Activated B cell treated with CpG ODN at 0.5 μM for 24 hours (primary cell): Measurements from ENCODE around the gene AGT. TPM values are rescaled to one million over a fixed set of nuclear protein-coding genes. Genes with fewer than 3 reads are reported as not detected.
"Not testable (repeated sequence)": the region's sequence is repeated elsewhere in the genome, so short reads cannot be mapped to it uniquely, and the experiment has no call there.

Experiments used
- ATAC-seq: fragments of 200-7000 bp; cut with Tn5 transposase; one replicate; pipeline ENCODE4 v1.10.0; 2021; ENCODE audit warnings: low read depth, mild to moderate bottlenecking, moderate library complexity
- CTCF ChIA-PET: fragments of 350-600 bp; sonication (Branson Sonifier 250); formaldehyde crosslinking; loops from one replicate; lab custom pipeline; 2021; ENCODE audit warnings: antibody characterized with exemption; lab: Charles Lee
- POLR2A ChIA-PET: fragments of 350-600 bp; sonication (Branson Sonifier 250); formaldehyde crosslinking; loops from one replicate; lab custom pipeline; 2021; ENCODE audit warnings: antibody characterized with exemption; lab: Charles Lee
- DNase-seq: peaks from one replicate; pipeline ENCODE4 v3.0.0; 2022
- H3K27ac Mint-ChIP-seq: one replicate; pipeline ENCODE4 v1.8.0; 2020; ENCODE audit warnings: mixed read lengths
- H3K27me3 Mint-ChIP-seq: one replicate; pipeline ENCODE4 v1.8.0; 2021; ENCODE audit warnings: mixed read lengths
- H3K36me3 Mint-ChIP-seq: one replicate; pipeline ENCODE4 v1.8.0; 2021; ENCODE audit warnings: low read depth, mixed read lengths
- H3K4me1 Mint-ChIP-seq: one replicate; pipeline ENCODE4 v1.8.0; 2021; ENCODE audit warnings: mixed read lengths
- H3K4me3 Mint-ChIP-seq: one replicate; pipeline ENCODE4 v1.8.0; 2020; ENCODE audit warnings: mild to moderate bottlenecking, mixed read lengths
- H3K9me3 Mint-ChIP-seq: one replicate; pipeline ENCODE4 v1.8.0; 2020; ENCODE audit warnings: mixed read lengths
- CTCF ChIP-seq: fragments of 200-600 bp; IDR thresholded peaks from one replicate; pipeline ENCODE4 v1.8.0; 2022; ENCODE audit warnings: antibody characterized with exemption, mild to moderate bottlenecking
- intact Hi-C: fragments of 100-400 bp; cut with micrococcal nuclease; formaldehyde crosslinking; loops from one replicate; pipeline ENCODE4 v1.15.1; 2024
- total RNA-seq: library from RNA; stranded (reverse); gene quantifications from 2 replicates; pipeline ENCODE4 v1.2.3, GENCODE V29; 2022

Gene AGT
- total RNA-seq, 1 donor from 2014 or later = not detected

- Mint-ChIP-seq H3K36me3 (no peaks in the 10 kb centered on the region), H3K27me3 (peaks cover 5% of the 10 kb centered on the region), H3K4me3 (no peak overlapping the region), H3K27ac (no peak overlapping the region), H3K9me3 (no peaks in the 10 kb centered on the region), H3K4me1 (no peaks in the 10 kb centered on the region)
- CTCF ChIA-PET = no interaction called here
- TF ChIP-seq CTCF = no peak
- ATAC-seq = no peak
- DNase-seq = no peak
- POLR2A ChIA-PET = no interaction called here
- intact Hi-C loops = no loop called here
Measured at GRCh38 chr1:230728710-230729392, 14.9 kb upstream of the AGT start.

- peaks cover 10% of the 10 kb centered on the region for H3K27me3 Mint-ChIP-seq
- H3K4me1 Mint-ChIP-seq = no peaks in the 10 kb centered on the region
- POLR2A ChIA-PET = no interaction called here
Measured at GRCh38 chr1:230725256-230726012, 11.5 kb upstream of the AGT start.

GRCh38 chr1:230721849-230722522, 8.1 kb upstream of the AGT start:
- ATAC-seq, intact Hi-C loops, POLR2A ChIA-PET, CTCF ChIA-PET, H3K36me3 Mint-ChIP-seq, DNase-seq, H3K27me3 Mint-ChIP-seq, H3K4me1 Mint-ChIP-seq, H3K4me3 Mint-ChIP-seq, H3K27ac Mint-ChIP-seq: not testable (repeated sequence)
- peaks cover 14% of the 10 kb centered on the region for H3K9me3 Mint-ChIP-seq

More at GRCh38 chr1:230725256-230726012, 11.5 kb upstream of the AGT start:
- ATAC-seq = no peak
- Mint-ChIP-seq H3K4me3 (no peak overlapping the region), H3K9me3 (peaks cover 14% of the 10 kb centered on the region), H3K36me3 (peaks cover 2% of the 10 kb centered on the region), H3K27ac (no peak overlapping the region)
- intact Hi-C loops = no loop called here
- no peak for TF ChIP-seq CTCF
- no peak for DNase-seq
- CTCF ChIA-PET = no interaction called here

- TF ChIP-seq CTCF = no peak
- Mint-ChIP-seq H3K27me3 (peaks cover 12% of the 10 kb centered on the region), H3K9me3 (peaks cover 9% of the 10 kb centered on the region), H3K4me3 (no peak overlapping the region), H3K27ac (no peak overlapping the region), H3K36me3 (no peaks in the 10 kb centered on the region), H3K4me1 (no peaks in the 10 kb centered on the region)
- intact Hi-C loops = no loop called here
- ChIA-PET CTCF (no interaction called here), POLR2A (no interaction called here)
- ATAC-seq = no peak
- no peak for DNase-seq
Measured at GRCh38 chr1:230717251-230717650, 3.3 kb upstream of the AGT start.

- H3K4me3 Mint-ChIP-seq, intact Hi-C loops, POLR2A ChIA-PET, H3K27ac Mint-ChIP-seq, ATAC-seq, H3K9me3 Mint-ChIP-seq, CTCF ChIA-PET, H3K36me3 Mint-ChIP-seq, H3K4me1 Mint-ChIP-seq, DNase-seq: not testable (repeated sequence)
- peaks cover 12% of the 10 kb centered on the region for H3K27me3 Mint-ChIP-seq
Measured at GRCh38 chr1:230716453-230716852, 2.5 kb upstream of the AGT start.

GRCh38 chr1:230715510-230715909, 1.6 kb upstream of the AGT start:
- Mint-ChIP-seq H3K27ac (no peak overlapping the region), H3K4me1 (no peaks in the 10 kb centered on the region), H3K4me3 (no peak overlapping the region), H3K36me3 (no peaks in the 10 kb centered on the region), H3K9me3 (peaks cover 5% of the 10 kb centered on the region), H3K27me3 (peaks cover 12% of the 10 kb centered on the region)
- intact Hi-C loops = no loop called here
- ChIA-PET POLR2A (no interaction called here), CTCF (no interaction called here)
- no peak for TF ChIP-seq CTCF
- ATAC-seq (no peak), DNase-seq (no peak)
